HG02870 (cell line): Measurements from ENCODE around the gene PRKCA.

Experiments used
- ATAC-seq: cut with Tn5 transposase; IDR thresholded peaks from one replicate; pipeline ENCODE4 v1.9.1; 2021; ENCODE audit warnings: mild to moderate bottlenecking, moderate library complexity; ENCODE audit not compliant: unreplicated experiment

Gene PRKCA

DNA sequence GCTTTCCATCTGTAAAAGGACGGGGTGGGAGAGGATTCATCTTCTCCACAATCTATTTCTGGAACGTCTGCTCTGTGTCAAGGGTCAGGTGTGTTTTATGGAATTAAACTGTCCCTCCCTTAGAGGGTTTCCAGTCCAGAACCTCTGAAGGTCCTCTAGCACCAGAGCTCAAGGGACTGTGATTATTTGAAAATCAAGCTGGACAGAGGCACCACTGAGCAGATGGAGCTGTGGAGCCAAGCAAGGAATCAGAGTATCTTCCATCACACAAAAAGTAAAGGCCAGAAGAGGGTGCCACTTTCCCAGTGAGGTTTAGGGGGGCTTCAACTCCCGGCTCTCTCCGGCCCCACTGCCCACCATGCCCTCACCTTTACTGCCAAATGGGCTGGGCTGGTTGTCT is 539.3 kb downstream of the PRKCA start:
- no peak for ATAC-seq

DNA sequence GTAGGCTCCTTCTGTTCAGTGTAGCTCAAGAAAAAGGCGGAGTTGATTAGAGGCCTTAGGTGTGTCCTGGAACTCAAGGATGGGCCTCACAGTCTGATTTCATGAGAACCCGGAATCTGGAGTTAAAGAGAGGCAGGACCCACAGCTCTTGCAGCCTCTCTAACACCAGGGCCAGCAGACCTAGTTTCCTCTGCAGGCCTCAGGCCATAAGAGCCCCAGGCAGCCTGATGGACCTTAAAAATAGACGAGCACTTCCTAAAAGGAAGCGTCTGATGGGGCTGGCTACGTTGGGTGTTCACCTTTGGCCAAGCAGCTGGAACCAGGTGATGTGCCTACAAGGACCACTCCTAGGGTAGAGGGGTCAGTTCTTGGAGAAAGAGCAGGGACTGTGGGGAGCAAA is 540.1 kb downstream of the PRKCA start:
- ATAC-seq, result no peak

DNA sequence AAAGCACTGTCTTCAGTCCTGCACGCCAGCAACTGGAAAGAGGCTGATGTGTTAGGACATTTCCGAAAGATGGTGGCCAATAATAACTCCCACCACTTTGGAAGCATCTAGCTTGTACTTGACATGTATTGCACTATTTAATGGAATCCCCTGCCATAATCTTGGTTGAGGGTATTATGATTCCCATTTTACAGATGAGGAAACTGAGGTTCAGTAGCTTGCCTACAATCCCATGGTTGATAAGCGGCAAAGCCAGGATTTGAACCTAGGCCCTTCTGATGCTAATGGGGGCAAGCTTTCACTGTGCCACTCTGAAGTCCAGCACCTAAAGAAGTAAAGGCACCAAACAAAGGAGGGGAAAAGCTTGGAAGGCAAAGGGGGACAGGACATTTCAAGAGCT is 540.5 kb downstream of the PRKCA start:
- ATAC-seq, result no peak

DNA sequence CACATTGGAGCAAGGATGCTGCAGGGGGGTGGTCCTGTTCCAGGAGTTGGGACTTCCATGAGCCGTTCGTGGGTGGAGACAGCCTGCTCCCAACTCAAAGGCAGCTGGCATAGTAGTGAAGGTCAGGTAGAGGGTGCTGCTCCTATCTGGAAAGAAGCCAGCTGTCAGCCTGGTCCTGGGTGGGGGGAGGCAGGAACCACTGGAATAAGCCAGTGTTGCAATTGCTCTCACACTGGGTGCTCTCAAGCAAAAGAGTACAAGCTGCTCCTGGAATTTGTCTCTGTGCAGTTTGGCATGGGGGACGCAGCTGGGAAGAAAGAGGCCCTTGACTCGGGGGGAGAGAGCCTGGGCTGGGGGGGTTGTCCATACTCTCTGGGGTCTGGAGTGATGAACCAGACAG is 541.2 kb downstream of the PRKCA start:
- ATAC-seq, result no peak

DNA sequence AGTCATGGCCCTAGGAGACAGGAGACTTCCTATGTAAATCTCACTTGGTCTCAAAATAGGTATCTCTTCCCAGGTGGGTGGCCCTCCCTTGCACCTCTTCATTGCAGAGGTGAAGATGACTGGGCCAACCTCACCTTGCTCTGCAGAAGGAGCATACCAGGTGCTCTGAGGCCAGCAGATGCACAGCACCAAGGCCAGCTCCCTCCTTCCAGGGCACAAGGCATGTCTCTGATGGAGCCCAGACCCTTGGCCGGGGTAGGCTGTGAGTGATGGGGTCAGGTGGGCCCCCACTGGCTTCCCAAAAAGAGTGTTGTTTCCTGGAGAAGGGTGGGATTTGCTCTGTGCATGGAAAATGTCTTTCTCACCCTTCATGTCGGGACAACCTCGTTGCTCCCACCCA is 545.3 kb downstream of the PRKCA start:
- ATAC-seq, result no peak

GRCh38 chr17:66848496-66848895 is 546.1 kb downstream of the PRKCA start:
- no peak for ATAC-seq

DNA sequence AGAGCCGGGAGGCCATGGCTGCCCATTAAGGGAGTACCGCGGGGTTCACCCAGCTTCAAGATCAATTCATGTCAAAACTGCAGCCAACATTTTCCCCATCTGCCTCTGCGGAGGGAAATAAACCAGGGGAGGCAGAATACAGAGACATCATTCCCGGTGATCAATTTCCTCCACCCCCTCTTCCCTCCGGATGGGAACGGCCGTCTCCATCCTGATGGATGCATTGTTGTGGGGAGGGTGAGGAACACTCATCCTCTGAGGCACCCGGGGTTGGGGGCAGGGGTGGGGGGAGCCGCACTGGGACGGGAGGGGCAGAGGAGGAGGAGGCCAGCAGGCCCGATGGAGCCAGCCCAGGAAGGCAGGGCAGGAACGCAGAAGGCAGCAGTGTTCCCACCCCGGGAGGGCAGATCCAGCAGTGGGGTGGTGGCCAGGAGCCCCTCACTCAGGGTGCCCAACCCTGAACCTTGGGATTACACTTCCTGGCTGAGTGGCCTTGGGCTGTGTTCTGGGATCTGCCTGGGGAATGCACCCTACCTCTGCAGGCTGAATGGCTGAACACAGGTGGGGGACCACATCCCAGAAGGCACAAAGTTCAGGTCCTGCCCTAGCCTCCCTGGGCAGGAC is 546.7 kb downstream of the PRKCA start:
- no peak for ATAC-seq

GRCh38 chr17:66849851-66850580 is 547.6 kb downstream of the PRKCA start:
- ATAC-seq, result no peak

DNA sequence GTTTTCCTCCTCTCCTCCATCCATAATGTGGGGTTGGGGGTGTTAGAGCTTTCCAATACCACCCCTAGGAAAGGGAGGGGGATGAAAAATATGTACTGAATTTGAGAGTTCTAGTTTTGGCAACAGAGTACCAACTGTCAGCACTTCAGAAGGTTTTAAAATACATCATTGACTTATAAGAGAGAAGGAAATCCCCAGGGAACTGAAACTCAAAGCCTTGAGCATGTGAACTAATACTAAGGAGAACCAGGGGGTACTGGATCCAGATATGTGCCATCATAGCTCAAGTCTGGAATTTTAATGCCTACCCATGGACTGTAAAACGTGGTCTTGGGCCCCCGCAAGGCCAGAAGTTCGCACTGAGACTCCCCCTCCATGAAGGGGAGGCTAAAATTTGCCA is 548.3 kb downstream of the PRKCA start:
- no peak for ATAC-seq

DNA sequence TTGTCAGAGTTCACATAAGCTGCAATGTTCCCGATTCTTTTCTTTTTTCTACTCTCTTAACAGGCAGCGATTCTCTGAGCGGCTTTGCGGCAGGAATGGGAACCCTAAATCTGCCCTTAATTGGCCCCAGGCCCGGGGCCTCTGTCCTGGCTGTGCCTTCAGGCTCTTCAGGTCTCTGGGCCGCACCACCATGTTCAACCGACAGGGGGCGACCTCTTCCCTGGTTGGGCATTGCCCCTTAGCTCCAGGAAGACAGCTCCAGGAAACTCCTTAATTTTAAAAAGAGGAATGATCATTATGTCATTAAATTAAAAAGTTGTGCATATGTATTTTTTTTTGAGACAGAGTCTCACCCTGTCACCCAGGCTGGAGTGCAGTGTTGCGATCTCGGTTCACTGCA is 552.8 kb downstream of the PRKCA start:
- no peak for ATAC-seq

- ATAC-seq, result no peak
These were observed 556.0 kb downstream of the PRKCA start for GRCh38 chr17:66858226-66859083.

DNA sequence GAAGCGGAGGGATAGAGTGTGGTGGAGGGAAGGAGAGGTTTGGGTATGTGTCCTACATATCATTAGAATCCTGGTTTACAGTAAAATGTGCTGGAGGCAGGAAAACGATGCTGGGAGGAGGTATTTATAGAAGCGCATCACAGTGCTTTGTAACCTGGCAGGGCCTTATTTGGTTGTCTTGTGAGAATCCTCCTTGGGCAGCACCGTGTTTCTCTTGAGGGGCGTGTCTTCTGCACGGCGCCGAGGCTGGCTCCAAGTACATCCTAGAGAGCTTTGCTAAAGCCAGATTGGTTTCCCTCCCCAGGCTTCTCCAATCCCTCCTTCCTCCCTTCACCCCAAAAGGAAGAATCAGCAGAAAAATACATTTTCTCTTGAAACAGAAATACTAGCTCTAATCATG is 556.9 kb downstream of the PRKCA start:
- no peak for ATAC-seq

DNA sequence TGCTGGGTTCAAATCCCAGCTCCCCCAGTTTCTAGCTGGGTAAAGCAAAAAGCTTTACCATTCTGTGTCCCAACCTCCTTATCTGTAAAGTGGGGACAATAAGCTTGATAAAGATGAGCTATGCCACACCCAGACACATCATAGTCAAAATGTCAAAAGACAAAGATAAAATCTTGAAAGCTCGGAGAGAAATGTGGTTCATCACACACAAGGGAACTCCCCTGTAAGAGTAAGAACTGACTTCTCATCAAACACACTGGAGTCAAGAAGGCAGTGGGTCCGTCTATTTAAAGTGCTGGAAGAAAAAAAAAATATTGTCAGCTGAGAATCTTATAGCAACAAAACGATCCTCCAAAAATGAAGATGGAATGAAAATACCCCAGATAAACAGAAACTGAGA is 557.8 kb downstream of the PRKCA start:
- no peak for ATAC-seq
